GM12878 (cell line): ENCODE data around the gene L1CAM. TPM values are rescaled to one million over a fixed set of nuclear protein-coding genes. Genes with fewer than 3 reads are reported as not detected.
A peak's percentile ranks its signal among the peaks of the same experiment; 100 is the strongest.

Source experiments
- ATAC-seq: fragments of 200-7000 bp; cut with Tn5 transposase; 3 replicates; pipeline ENCODE4 v1.9.1; 2020; ENCODE audit warnings: mild to moderate bottlenecking, moderate library complexity
- BruUV-seq: library from RNA; stranded (reverse); fragments of 400-500 nt; replicated peaks from 2 replicates; lab custom pipeline; 2021; lab: Mats Ljungman, UMichigan
- CTCF ChIA-PET: fragments of 300-600 bp; sonication (Branson Sonifier 250); formaldehyde crosslinking; extraction: SDS; loops from one replicate; lab custom pipeline; 2021; ENCODE audit warnings: inconsistent platforms; lab: Yijun Ruan, JAX
- POLR2A ChIA-PET: fragments of 350-600 bp; formaldehyde crosslinking; extraction: SDS; loops from one replicate; lab custom pipeline; 2021; ENCODE audit warnings: inconsistent platforms; lab: Charles Lee
- RAD21 ChIA-PET: fragments of 300-600 bp; sonication (Branson Sonifier 250); formaldehyde crosslinking; loops from one replicate; lab custom pipeline; 2023; ENCODE audit warnings: antibody characterized with exemption; ENCODE audit not compliant: unreplicated experiment; lab: Charles Lee
- SMC1A ChIA-PET: fragments of 300-600 bp; sonication (Branson Sonifier 250); formaldehyde crosslinking; loops from one replicate; lab custom pipeline; 2023; ENCODE audit not compliant: unreplicated experiment, uncharacterized antibody; lab: Charles Lee
- DNase-seq: peaks from one replicate; pipeline ENCODE4 v3.0.0-alpha.2; 2011; ENCODE audit warnings: low read depth, low spot score
- FAIRE-seq: peaks from 3 replicates; lab custom pipeline; 2011; peaks lifted over from hg19 to GRCh38; lab: Jason Lieb, UNC
- H2AFZ ChIP-seq: 2 replicates; pipeline ENCODE4 v1.6.0; 2011; ENCODE audit warnings: low read depth, low read length, control low read depth; ENCODE audit not compliant: control insufficient read depth
- H3K27ac ChIP-seq: 2 replicates; pipeline ENCODE4 v1.5.1; 2011; ENCODE audit warnings: control low read depth; ENCODE audit not compliant: control insufficient read depth, insufficient read depth
- H3K27me3 ChIP-seq, 2 experiments: replicated peaks in 1 of 2; 2 replicates each; pipeline versions ENCODE4 v1.6.0 to v1.6.1; 2011; ENCODE audit warnings: low read length in 1 of 2; ENCODE audit not compliant: control insufficient read depth in 2 of 2, insufficient read depth in 2 of 2
- H3K36me3 ChIP-seq, 2 experiments: 2 replicates each; pipeline ENCODE4 v1.5.1; 2011; ENCODE audit warnings: low read length in 1 of 2; ENCODE audit not compliant: control insufficient read depth in 2 of 2, insufficient read depth in 2 of 2
- H3K4me1 ChIP-seq: 2 replicates; pipeline ENCODE4 v1.6.1; 2011; ENCODE audit warnings: mild to moderate bottlenecking, low read length, moderate library complexity, mixed read lengths; ENCODE audit not compliant: control insufficient read depth, insufficient read depth
- H3K4me2 ChIP-seq: 2 replicates; pipeline ENCODE4 v1.6.0; 2011; ENCODE audit warnings: control low read depth; ENCODE audit not compliant: control insufficient read depth, insufficient read depth
- H3K4me3 ChIP-seq: fragments of 200-600 bp; sonication (generic); 2 replicates; pipeline ENCODE4 v1.5.1; 2016
- H3K79me2 ChIP-seq: 2 replicates; pipeline ENCODE4 v1.6.0; 2011; ENCODE audit warnings: low read length; ENCODE audit not compliant: control insufficient read depth, insufficient read depth
- H3K9ac ChIP-seq: 2 replicates; pipeline ENCODE4 v1.8.0; 2011; ENCODE audit warnings: low read length, control low read depth, mixed read lengths; ENCODE audit not compliant: control insufficient read depth, insufficient read depth
- H3K9me3 ChIP-seq: replicated peaks from 3 replicates; pipeline ENCODE4 v1.5.1; 2011; ENCODE audit warnings: mild to moderate bottlenecking, low read length; ENCODE audit not compliant: control insufficient read depth, insufficient read depth
- H4K20me1 ChIP-seq: 2 replicates; pipeline ENCODE4 v1.6.0; 2011; ENCODE audit not compliant: control insufficient read depth, insufficient read depth
- CBX5 ChIP-seq: sonication (generic); IDR thresholded peaks from 2 replicates; pipeline ENCODE4 v1.6.1; 2016; ENCODE audit warnings: low read depth, moderate library complexity, mild to moderate bottlenecking, inconsistent platforms
- ETV6 ChIP-seq, 2 experiments: fragments of 450-650 bp in 1 of 2; IDR thresholded peaks in 1 of 2; conservative IDR thresholded peaks in 1 of 2; 2 replicates each; pipeline ENCODE4 v1.6.1; 2014; ENCODE audit warnings: antibody characterized with exemption in 1 of 2, borderline replicate concordance in 1 of 2, low read depth in 1 of 2, mild to moderate bottlenecking in 1 of 2, moderate library complexity in 1 of 2
- FOXM1 ChIP-seq: IDR thresholded peaks from 2 replicates; pipeline ENCODE4 v1.6.1; 2012; ENCODE audit warnings: low read depth, mild to moderate bottlenecking, inconsistent platforms, low read length, moderate library complexity
- HDAC6 ChIP-seq: fragments of 200-600 bp; sonication (generic); IDR thresholded peaks from one replicate; pipeline ENCODE4 v1.8.0; 2017; ENCODE audit warnings: antibody characterized with exemption; ENCODE audit not compliant: unreplicated experiment
- PAX8 ChIP-seq: fragments of 450-650 bp; IDR thresholded peaks from 2 replicates; pipeline ENCODE4 v1.6.1; 2017; ENCODE audit warnings: mild to moderate bottlenecking, moderate library complexity
- RAD51 ChIP-seq: fragments of 450-650 bp; IDR thresholded peaks from 2 replicates; pipeline ENCODE4 v1.6.1; 2016; ENCODE audit warnings: moderate library complexity, mild to moderate bottlenecking, inconsistent platforms
- STAT1 ChIP-seq: fragments of 450-650 bp; conservative IDR thresholded peaks from 2 replicates; pipeline ENCODE4 v1.6.1; 2014; ENCODE audit warnings: antibody characterized with exemption, mild to moderate bottlenecking
- SUPT20H ChIP-seq: IDR thresholded peaks from 2 replicates; pipeline ENCODE4 v1.6.1; 2011; ENCODE audit warnings: low read depth, mild to moderate bottlenecking, low read length, moderate library complexity, borderline replicate concordance; ENCODE audit not compliant: control insufficient read depth
- ZSCAN29 ChIP-seq: fragments of 450-650 bp; IDR thresholded peaks from 2 replicates; pipeline ENCODE4 v1.6.1; 2017; ENCODE audit warnings: mild to moderate bottlenecking, moderate library complexity
- WGBS: methylation state at CpG from one replicate; pipeline ENCODE4 v1.1.6; 2016; ENCODE audit warnings: low lambda C conversion rate; ENCODE audit not compliant: insufficient replicate concordance, insufficient coverage; ENCODE audit errors: missing lambda C conversion rate; 5-methylcytosine and 5-hydroxymethylcytosine counted together
- in situ Hi-C: fragments of 300-500 bp; cut with MboI; formaldehyde crosslinking; loops from 9 replicates; pipeline ENCODE4 v1.14.3; 2018; ENCODE audit warnings: mixed read lengths
- intact Hi-C: fragments of 100-400 bp; cut with micrococcal nuclease; formaldehyde crosslinking; loops from one replicate; pipeline ENCODE4 v1.14.2; 2022; ENCODE audit not compliant: unreplicated experiment
- polyA plus RNA-seq, 11 experiments: library from polyadenylated mRNA; depleted of rRNA in 4 of 11; unstranded in 6 of 11; stranded (reverse) in 5 of 11; fragments of >200 nt; fragmentation: Nextera tagmentation in 4 of 11; fragmentation: Illumina TruSeq in 1 of 11; extraction: Ambion mirVana in 4 of 11; extraction: Trizol in 1 of 11; gene quantifications; 1 replicate in 1 of 11; 2 replicates in 10 of 11; pipeline versions ENCODE4 v1.2.1 to v1.2.3, GENCODE V29; 2011 to 2016; ENCODE audit warnings: inconsistent platforms in 2 of 11, missing spikeins in 2 of 11, low read depth in 1 of 11
- total RNA-seq, 4 experiments: library from RNA; depleted of rRNA in 3 of 4; stranded (reverse); fragments of >200 nt in 3 of 4; fragmentation: Illumina TruSeq in 1 of 4; extraction: Trizol in 1 of 4; gene quantifications; 2 replicates each; pipeline versions ENCODE4 v1.2.1 to v1.2.3, GENCODE V29; 2013 to 2021
- TF ChIP-seq, protein P1 (sequence below): fragments of 450-650 bp; IDR thresholded peaks from 2 replicates; pipeline ENCODE4 v1.6.1; 2016; ENCODE audit warnings: mild to moderate bottlenecking
- TF ChIP-seq, protein P2 (sequence below): IDR thresholded peaks from 2 replicates; pipeline ENCODE4 v1.6.1; 2011; ENCODE audit warnings: mild to moderate bottlenecking, low read depth, low read length, moderate library complexity; ENCODE audit not compliant: insufficient replicate concordance

The L1CAM gene
- total and polyA plus RNA-seq, 10 of the 15 experiments (the other 5 are each of a cell fraction or from before 2014, with no cell fraction given), result 0.01 to 0.64 (median 0.09) TPM; not detected in 5

DNA sequence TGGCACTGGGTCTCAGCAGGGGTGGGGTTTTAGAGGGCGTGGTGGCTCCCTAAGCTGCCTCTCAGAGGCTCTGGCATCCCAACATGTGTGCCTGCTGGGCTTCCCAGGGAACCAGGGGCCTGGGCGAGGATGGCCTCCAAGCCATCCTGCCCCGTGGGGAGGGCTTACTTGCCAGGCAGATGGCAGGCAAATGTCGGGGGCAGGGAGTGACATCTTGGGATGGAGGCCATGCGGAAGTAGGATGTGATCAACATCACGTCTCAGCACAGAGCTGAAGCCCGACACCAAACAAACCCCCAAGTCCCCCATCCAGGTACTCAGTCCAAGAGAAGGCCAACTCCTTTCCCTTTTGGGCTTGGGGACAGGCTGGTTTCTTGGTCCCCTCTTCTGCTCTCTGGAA is 4.7 kb downstream of the L1CAM start:
- Histone ChIP-seq H3K9me3 (no peaks in the 10 kb centered on the region; the same call in 2 of the 3 replicates), H3K4me2 (no peak overlapping the region), H3K36me3 (no peaks in the 10 kb centered on the region), H3K27me3 (no peaks in the 10 kb centered on the region; a peak in 2 of 4 replicates), H3K79me2 (no peaks in the 10 kb centered on the region), H3K9ac (no peak overlapping the region), H4K20me1 (no peaks in the 10 kb centered on the region), H3K4me3 (no peak overlapping the region), H3K27ac (no peak overlapping the region), H3K4me1 (no peaks in the 10 kb centered on the region; the same call in 1 of the 2 replicates), H2AFZ (no peak overlapping the region)
- WGBS, result 22% methylated on average over 7 of the region's 7 CpGs
- ATAC-seq (no peak), DNase-seq (no peak), FAIRE-seq (no peak)
- CTCF ChIA-PET, result no interaction called here
- POLR2A ChIA-PET, result no interaction called here
- in situ Hi-C loops (no loop called here), intact Hi-C loops (no loop called here)
- no TSS peak for BruUV-seq
- no peak for TF ChIP-seq HDAC6
- no peak for TF ChIP-seq RAD51
- TF ChIP-seq STAT1, result no peak
- SMC1A ChIA-PET, result no interaction called here
- RAD21 ChIA-PET, result no interaction called here

DNA sequence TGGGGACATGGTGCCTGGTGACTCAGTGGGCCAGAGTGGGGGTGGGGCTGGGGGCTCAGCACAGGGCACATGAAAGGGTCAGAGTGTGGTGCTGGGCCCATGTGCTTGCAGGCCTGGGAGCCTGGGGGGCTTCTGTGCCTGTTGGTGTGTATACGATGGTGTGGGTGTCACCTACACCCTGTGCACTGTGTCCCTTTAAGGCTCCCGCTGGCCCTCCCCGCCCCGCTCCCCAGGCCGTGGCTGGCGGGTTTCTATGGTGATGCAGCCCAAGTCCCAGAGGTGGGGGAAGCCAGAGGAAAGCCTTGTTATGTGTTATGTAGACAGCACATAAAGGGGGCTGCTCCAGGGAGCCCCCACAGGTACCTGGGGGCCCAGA is 5.5 kb downstream of the L1CAM start:
- in situ Hi-C loops, result no loop called here

More for the DNA sequence above, 5.5 kb downstream of the L1CAM start:
- Histone ChIP-seq H2AFZ (no peak overlapping the region), H3K79me2 (no peaks in the 10 kb centered on the region), H3K27me3 (no peaks in the 10 kb centered on the region; a peak in 2 of 4 replicates), H3K4me1 (no peaks in the 10 kb centered on the region; the same call in 1 of the 2 replicates), H3K4me2 (no peak overlapping the region), H4K20me1 (no peaks in the 10 kb centered on the region), H3K4me3 (no peak overlapping the region), H3K27ac (no peak overlapping the region), H3K9me3 (no peaks in the 10 kb centered on the region; the same call in 2 of the 3 replicates), H3K9ac (no peak overlapping the region), H3K36me3 (no peaks in the 10 kb centered on the region)
- FAIRE-seq, result no peak
- ChIA-PET CTCF (no interaction called here), RAD21 (no interaction called here), POLR2A (no interaction called here), SMC1A (no interaction called here)
- ATAC-seq, result peak; percentile 49
- 9% methylated on average over 6 of the region's 6 CpGs for WGBS
- no TSS peak for BruUV-seq
- DNase-seq, result no peak
- TF ChIP-seq ZSCAN29 (no peak), ETV6 (conservative IDR thresholded peaks at IDR 0.05 in 1 of 2, IDR thresholded peaks at IDR 0.05 in 1 of 2; ENCODE audit: borderline replicate concordance in 1 of 2, low read depth in 1 of 2) (no peak), CBX5 (no peak), FOXM1 (no peak), PAX8 (no peak), SUPT20H (no peak)
- TF ChIP-seq, protein P1, sequence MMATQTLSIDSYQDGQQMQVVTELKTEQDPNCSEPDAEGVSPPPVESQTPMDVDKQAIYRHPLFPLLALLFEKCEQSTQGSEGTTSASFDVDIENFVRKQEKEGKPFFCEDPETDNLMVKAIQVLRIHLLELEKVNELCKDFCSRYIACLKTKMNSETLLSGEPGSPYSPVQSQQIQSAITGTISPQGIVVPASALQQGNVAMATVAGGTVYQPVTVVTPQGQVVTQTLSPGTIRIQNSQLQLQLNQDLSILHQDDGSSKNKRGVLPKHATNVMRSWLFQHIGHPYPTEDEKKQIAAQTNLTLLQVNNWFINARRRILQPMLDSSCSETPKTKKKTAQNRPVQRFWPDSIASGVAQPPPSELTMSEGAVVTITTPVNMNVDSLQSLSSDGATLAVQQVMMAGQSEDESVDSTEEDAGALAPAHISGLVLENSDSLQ, result no peak
- TF ChIP-seq, protein P2, sequence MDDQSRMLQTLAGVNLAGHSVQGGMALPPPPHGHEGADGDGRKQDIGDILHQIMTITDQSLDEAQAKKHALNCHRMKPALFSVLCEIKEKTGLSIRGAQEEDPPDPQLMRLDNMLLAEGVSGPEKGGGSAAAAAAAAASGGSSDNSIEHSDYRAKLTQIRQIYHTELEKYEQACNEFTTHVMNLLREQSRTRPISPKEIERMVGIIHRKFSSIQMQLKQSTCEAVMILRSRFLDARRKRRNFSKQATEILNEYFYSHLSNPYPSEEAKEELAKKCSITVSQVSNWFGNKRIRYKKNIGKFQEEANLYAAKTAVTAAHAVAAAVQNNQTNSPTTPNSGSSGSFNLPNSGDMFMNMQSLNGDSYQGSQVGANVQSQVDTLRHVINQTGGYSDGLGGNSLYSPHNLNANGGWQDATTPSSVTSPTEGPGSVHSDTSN, result no peak
- intact Hi-C loops, result no loop called here
